DOHH2 (cell line): ENCODE results near the gene RUNX1.

Experiments used
- H3F3A ChIP-seq: fragments of 200-600 bp; sonication (generic), shearing (Covaris generic); 2 replicates; pipeline ENCODE4 v1.6.0; 2016; ENCODE audit warnings: antibody characterized with exemption, mild to moderate bottlenecking; ENCODE audit not compliant: control insufficient read depth, insufficient read depth
- H3K27ac ChIP-seq: fragments of 200-600 bp; sonication (generic); 2 replicates; pipeline ENCODE4 v1.5.1; 2014; ENCODE audit warnings: low read depth, mild to moderate bottlenecking, low read length, moderate library complexity
- H3K27me3 ChIP-seq: fragments of 200-600 bp; sonication (generic); 2 replicates; pipeline ENCODE4 v1.6.1; 2014; ENCODE audit warnings: mild to moderate bottlenecking, low read length, mixed read lengths; ENCODE audit not compliant: control insufficient read depth
- H3K36me3 ChIP-seq: fragments of 200-600 bp; sonication (generic); 2 replicates; pipeline ENCODE4 v1.6.1; 2014; ENCODE audit warnings: mild to moderate bottlenecking, low read length, moderate library complexity, mixed read lengths; ENCODE audit not compliant: control insufficient read depth
- H3K4me1 ChIP-seq: fragments of 200-600 bp; sonication (generic); 2 replicates; pipeline ENCODE4 v1.6.1; 2014; ENCODE audit warnings: mild to moderate bottlenecking, low read length, mixed read lengths; ENCODE audit not compliant: control insufficient read depth
- H3K4me2 ChIP-seq: fragments of 200-600 bp; sonication (generic); 2 replicates; pipeline ENCODE4 v1.6.0; 2014; ENCODE audit warnings: mild to moderate bottlenecking, low read length, moderate library complexity
- H3K4me3 ChIP-seq: fragments of 200-600 bp; sonication (generic); 2 replicates; pipeline ENCODE4 v1.5.1; 2014; ENCODE audit warnings: mild to moderate bottlenecking, low read length, mixed read lengths
- H3K79me2 ChIP-seq: fragments of 200-600 bp; sonication (generic); 2 replicates; pipeline ENCODE4 v1.6.1; 2014; ENCODE audit warnings: mild to moderate bottlenecking, low read length, mixed read lengths; ENCODE audit not compliant: control insufficient read depth
- H3K9me2 ChIP-seq: fragments of 200-600 bp; sonication (generic); replicated peaks from 2 replicates; pipeline ENCODE4 v1.6.1; 2014; ENCODE audit warnings: mild to moderate bottlenecking, low read length, mixed read lengths; ENCODE audit not compliant: control insufficient read depth
- H3K9me3 ChIP-seq: fragments of 200-600 bp; sonication (generic); 2 replicates; pipeline ENCODE4 v1.6.1; 2014; ENCODE audit warnings: antibody characterized with exemption, low read length, mixed read lengths; ENCODE audit not compliant: control insufficient read depth, insufficient read depth
- H4K20me1 ChIP-seq: fragments of 200-600 bp; sonication (generic); 2 replicates; pipeline ENCODE4 v1.6.0; 2014; ENCODE audit warnings: low read depth, mild to moderate bottlenecking, antibody characterized with exemption, low read length, moderate library complexity; ENCODE audit not compliant: control insufficient read depth, insufficient read depth
- EZH2phosphoT487 ChIP-seq: fragments of 200-600 bp; sonication (generic); IDR thresholded peaks from 2 replicates; pipeline ENCODE4 v1.6.1; 2017; ENCODE audit warnings: borderline replicate concordance, mild to moderate bottlenecking, antibody characterized with exemption, low read length, moderate library complexity, mixed read lengths
- TF ChIP-seq, protein P1 (sequence below): fragments of 200-600 bp; sonication (generic); IDR thresholded peaks from one replicate; pipeline ENCODE4 v1.5.1; 2014; ENCODE audit warnings: antibody characterized with exemption, mild to moderate bottlenecking, low read depth, low read length; ENCODE audit not compliant: poor library complexity, severe bottlenecking

Gene RUNX1

DNA sequence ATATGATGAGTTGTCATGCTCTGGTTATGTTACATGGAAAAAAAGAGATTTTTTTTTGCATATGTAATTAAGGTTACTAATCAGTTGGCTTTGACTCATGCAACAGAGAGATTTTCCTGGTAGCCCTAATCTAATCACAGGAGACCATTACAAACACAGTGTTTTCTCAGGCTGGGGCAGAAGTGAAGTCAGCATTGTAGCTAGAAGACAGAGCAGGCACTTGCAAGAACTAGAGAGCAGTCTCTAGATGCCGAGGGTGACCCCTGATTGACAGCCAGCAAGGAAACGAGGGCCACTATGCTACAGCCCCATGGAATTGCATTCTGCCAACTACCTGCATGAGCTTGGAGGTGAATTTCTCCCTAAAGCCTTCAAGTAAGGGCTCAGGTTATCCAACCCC is 151.3 kb downstream of the RUNX1 start:
- no peaks in the 10 kb centered on the region for H3K4me1 ChIP-seq
- H3K36me3 ChIP-seq: peaks cover 3% of the 10 kb centered on the region
- H3K27me3 ChIP-seq: no peaks in the 10 kb centered on the region
- peaks cover 16% of the 10 kb centered on the region for H4K20me1 ChIP-seq
- TF ChIP-seq EZH2phosphoT487: no peak
- TF ChIP-seq, protein P1, sequence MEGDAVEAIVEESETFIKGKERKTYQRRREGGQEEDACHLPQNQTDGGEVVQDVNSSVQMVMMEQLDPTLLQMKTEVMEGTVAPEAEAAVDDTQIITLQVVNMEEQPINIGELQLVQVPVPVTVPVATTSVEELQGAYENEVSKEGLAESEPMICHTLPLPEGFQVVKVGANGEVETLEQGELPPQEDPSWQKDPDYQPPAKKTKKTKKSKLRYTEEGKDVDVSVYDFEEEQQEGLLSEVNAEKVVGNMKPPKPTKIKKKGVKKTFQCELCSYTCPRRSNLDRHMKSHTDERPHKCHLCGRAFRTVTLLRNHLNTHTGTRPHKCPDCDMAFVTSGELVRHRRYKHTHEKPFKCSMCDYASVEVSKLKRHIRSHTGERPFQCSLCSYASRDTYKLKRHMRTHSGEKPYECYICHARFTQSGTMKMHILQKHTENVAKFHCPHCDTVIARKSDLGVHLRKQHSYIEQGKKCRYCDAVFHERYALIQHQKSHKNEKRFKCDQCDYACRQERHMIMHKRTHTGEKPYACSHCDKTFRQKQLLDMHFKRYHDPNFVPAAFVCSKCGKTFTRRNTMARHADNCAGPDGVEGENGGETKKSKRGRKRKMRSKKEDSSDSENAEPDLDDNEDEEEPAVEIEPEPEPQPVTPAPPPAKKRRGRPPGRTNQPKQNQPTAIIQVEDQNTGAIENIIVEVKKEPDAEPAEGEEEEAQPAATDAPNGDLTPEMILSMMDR: no peak
- peaks cover 62% of the 10 kb centered on the region for H3K79me2 ChIP-seq
- peaks cover 9% of the 10 kb centered on the region for H3F3A ChIP-seq
- H3K27ac ChIP-seq: no peak overlapping the region
- H3K4me2 ChIP-seq: no peak overlapping the region
- H3K9me3 ChIP-seq: no peaks in the 10 kb centered on the region
- H3K9me2 ChIP-seq: no peaks in the 10 kb centered on the region
- H3K4me3 ChIP-seq: no peak overlapping the region

DNA sequence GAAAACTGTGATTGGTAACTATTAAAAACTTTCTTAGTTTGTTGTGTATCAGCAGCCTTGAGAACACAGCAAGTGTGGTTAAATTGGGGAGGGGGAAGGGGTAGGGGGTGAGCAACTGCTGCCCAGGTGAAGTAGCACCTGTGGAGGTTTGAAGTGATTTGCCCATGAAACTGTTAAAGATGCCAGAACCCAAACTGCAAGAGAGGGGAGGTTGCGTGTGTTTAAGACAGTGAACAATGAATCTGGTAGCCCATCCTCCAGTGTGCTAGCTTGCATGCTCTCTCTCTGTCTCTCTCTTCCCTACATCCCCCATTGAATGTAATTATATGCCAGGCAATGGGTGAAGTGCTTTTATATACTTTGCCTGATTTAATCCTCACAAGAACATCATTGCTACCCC is 154.7 kb downstream of the RUNX1 start:
- Histone ChIP-seq H3K79me2 (peaks cover 53% of the 10 kb centered on the region), H3K27ac (no peak overlapping the region), H3K27me3 (no peaks in the 10 kb centered on the region)

DNA sequence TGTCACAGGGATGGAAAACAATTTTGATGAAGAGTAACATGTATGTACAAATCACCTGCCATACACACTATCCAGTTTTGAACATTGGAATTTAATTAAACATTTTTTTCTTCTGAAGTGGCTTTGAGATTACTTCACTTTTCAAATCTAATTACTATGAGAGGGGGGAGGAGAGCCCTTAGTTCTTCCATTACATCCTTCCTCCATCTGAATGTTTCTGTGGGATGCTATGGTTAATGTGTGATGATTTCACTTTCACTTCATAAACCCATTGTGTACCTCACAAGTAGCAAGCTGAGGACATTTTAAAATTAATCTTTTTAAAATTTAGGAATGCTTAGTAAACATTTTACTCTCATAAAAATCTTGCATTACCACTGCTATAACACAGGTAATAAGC is 156.9 kb downstream of the RUNX1 start:
- H4K20me1 ChIP-seq: peaks cover 13% of the 10 kb centered on the region; the same call in 1 of the 2 replicates
- H3K4me1 ChIP-seq: peaks cover 13% of the 10 kb centered on the region
- no peak overlapping the region for H3K27ac ChIP-seq
- TF ChIP-seq, protein P1: no peak
- no peak for TF ChIP-seq EZH2phosphoT487
- H3K4me2 ChIP-seq: no peak overlapping the region
- peaks cover 28% of the 10 kb centered on the region for H3F3A ChIP-seq
- H3K79me2 ChIP-seq: peaks cover 48% of the 10 kb centered on the region
- H3K27me3 ChIP-seq: no peaks in the 10 kb centered on the region
- no peaks in the 10 kb centered on the region for H3K9me3 ChIP-seq
- no peaks in the 10 kb centered on the region for H3K9me2 ChIP-seq
- H3K36me3 ChIP-seq: peaks cover 6% of the 10 kb centered on the region; the same call in 1 of the 2 replicates
- no peak overlapping the region for H3K4me3 ChIP-seq

More for the DNA sequence above, 154.7 kb downstream of the RUNX1 start:
- Histone ChIP-seq H3K36me3 (no peaks in the 10 kb centered on the region), H3K4me3 (no peak overlapping the region), H3K9me3 (no peaks in the 10 kb centered on the region), H3K4me1 (peaks cover 10% of the 10 kb centered on the region), H3K9me2 (no peaks in the 10 kb centered on the region), H4K20me1 (peaks cover 15% of the 10 kb centered on the region), H3F3A (peaks cover 22% of the 10 kb centered on the region), H3K4me2 (no peak overlapping the region)
- TF ChIP-seq, protein P1: no peak
- no peak for TF ChIP-seq EZH2phosphoT487

DNA sequence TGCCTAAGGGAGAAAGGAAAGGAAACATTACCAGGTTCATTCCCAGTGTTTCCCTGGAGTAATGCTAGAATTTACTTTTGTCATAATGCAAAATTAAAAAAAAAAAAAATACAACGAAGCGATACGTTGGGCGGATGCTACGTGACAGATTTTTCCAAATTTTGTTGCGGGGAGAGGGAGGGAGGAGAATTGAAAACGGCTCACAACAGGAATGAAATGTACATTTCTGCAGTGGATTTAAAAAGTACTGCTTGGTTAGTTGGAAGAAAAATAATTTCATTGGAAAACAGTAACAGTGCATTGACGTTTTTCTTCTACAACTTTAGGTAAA is 157.5 kb downstream of the RUNX1 start:
- peaks cover 13% of the 10 kb centered on the region for H3K4me1 ChIP-seq
- no peak overlapping the region for H3K4me3 ChIP-seq

More for the DNA sequence above, 157.5 kb downstream of the RUNX1 start:
- Histone ChIP-seq H4K20me1 (peaks cover 13% of the 10 kb centered on the region; the same call in 1 of the 2 replicates), H3K9me3 (no peaks in the 10 kb centered on the region), H3K27ac (no peak overlapping the region), H3K79me2 (peaks cover 48% of the 10 kb centered on the region), H3K4me2 (no peak overlapping the region), H3K27me3 (no peaks in the 10 kb centered on the region), H3F3A (peaks cover 28% of the 10 kb centered on the region), H3K36me3 (peaks cover 9% of the 10 kb centered on the region), H3K9me2 (no peaks in the 10 kb centered on the region)
- TF ChIP-seq, protein P1: no peak
- TF ChIP-seq EZH2phosphoT487: no peak
